Endothelial cell of umbilical vein (primary cell): ENCODE data around the gene AKAIN1. TPM values are rescaled to one million over a fixed set of nuclear protein-coding genes. Genes with fewer than 3 reads are reported as not detected.

Experiments used
- BruUV-seq: library from RNA; stranded (reverse); fragments of 400-500 nt; replicated peaks from 2 replicates; lab custom pipeline; 2021; lab: Mats Ljungman, UMichigan
- CTCF ChIA-PET: fragments of 300-600, 350-600 bp; sonication (Branson Sonifier 250); formaldehyde crosslinking; loops from one replicate; lab custom pipeline; 2021; ENCODE audit warnings: antibody characterized with exemption, inconsistent platforms; lab: Charles Lee
- POLR2A ChIA-PET: fragments of 300-600, 350-600 bp; sonication (Branson Sonifier 250); formaldehyde crosslinking; loops from one replicate; lab custom pipeline; 2021; ENCODE audit warnings: antibody characterized with exemption, inconsistent platforms; lab: Charles Lee
- DNase-seq: peaks from one replicate; pipeline ENCODE4 v3.0.0-alpha.2; 2011; ENCODE audit warnings: low read depth, low spot score
- FAIRE-seq: peaks from 2 replicates; lab custom pipeline; 2011; peaks lifted over from hg19 to GRCh38; lab: Jason Lieb, UNC
- H2AFZ ChIP-seq: 2 replicates; pipeline ENCODE4 v1.6.0; 2012; ENCODE audit warnings: low read depth, low read length, control low read depth, inconsistent platforms
- H3K27ac ChIP-seq: 2 replicates; pipeline ENCODE4 v1.5.1; 2011; ENCODE audit warnings: low read depth, mild to moderate bottlenecking, control low read depth, low read length, moderate library complexity; ENCODE audit not compliant: insufficient read depth
- H3K27me3 ChIP-seq, 2 experiments: 2 replicates each; pipeline versions ENCODE4 v1.6.0 to v1.6.1; 2011; ENCODE audit warnings: low read length in 2 of 2, mixed read lengths in 1 of 2; ENCODE audit not compliant: control insufficient read depth in 2 of 2, insufficient read depth in 2 of 2
- H3K36me3 ChIP-seq, 2 experiments: 2 replicates in 1 of 2; 3 replicates in 1 of 2; pipeline ENCODE4 v1.5.1; 2011; ENCODE audit warnings: low read length in 2 of 2, mild to moderate bottlenecking in 1 of 2, moderate library complexity in 1 of 2; ENCODE audit not compliant: control insufficient read depth in 2 of 2, insufficient read depth in 2 of 2; ENCODE audit errors: extremely low read depth in 1 of 2
- H3K4me1 ChIP-seq: 3 replicates; pipeline ENCODE4 v1.5.1; 2011; ENCODE audit warnings: mild to moderate bottlenecking, low read length; ENCODE audit not compliant: control insufficient read depth, insufficient read depth; ENCODE audit errors: extremely low read depth
- H3K4me2 ChIP-seq: 2 replicates; pipeline ENCODE4 v1.6.1; 2011; ENCODE audit warnings: low read length, control low read depth, mixed read lengths; ENCODE audit not compliant: insufficient read depth
- H3K4me3 ChIP-seq, 3 experiments: fragments of 200-600 bp in 1 of 3; sonication (generic), shearing (Covaris generic) in 1 of 3; replicated peaks in 1 of 3; 2 replicates each; pipeline ENCODE4 v1.5.1; 2011 to 2016; ENCODE audit warnings: control low read depth in 3 of 3, low read length in 3 of 3, mild to moderate bottlenecking in 2 of 3, inconsistent platforms in 1 of 3, low read depth in 1 of 3, moderate library complexity in 1 of 3; ENCODE audit not compliant: insufficient read depth in 1 of 3
- H3K79me2 ChIP-seq: 2 replicates; pipeline ENCODE4 v1.6.0; 2012; ENCODE audit warnings: low read length, inconsistent platforms; ENCODE audit not compliant: control insufficient read depth, insufficient read depth
- H3K9ac ChIP-seq: replicated peaks from 2 replicates; pipeline ENCODE3; 2011; ENCODE audit warnings: low read length, control low read depth; ENCODE audit not compliant: insufficient read depth; ENCODE audit errors: extremely low read depth
- H3K9me1 ChIP-seq: replicated peaks from 3 replicates; pipeline ENCODE4 v1.6.0; 2011; ENCODE audit warnings: mild to moderate bottlenecking, low read length; ENCODE audit not compliant: control insufficient read depth, insufficient read depth; ENCODE audit errors: extremely low read depth
- H3K9me3 ChIP-seq: replicated peaks from 2 replicates; pipeline ENCODE4 v1.5.1; 2012; ENCODE audit warnings: low read length, inconsistent platforms; ENCODE audit not compliant: control insufficient read depth, insufficient read depth
- H4K20me1 ChIP-seq: replicated peaks from 2 replicates; pipeline ENCODE3; 2011; ENCODE audit warnings: mild to moderate bottlenecking, low read length; ENCODE audit not compliant: control insufficient read depth, insufficient read depth; ENCODE audit errors: extremely low read depth
- EZH2 ChIP-seq: IDR thresholded peaks from 2 replicates; pipeline ENCODE4 v1.6.1; 2012; ENCODE audit warnings: borderline replicate concordance, low read depth, mild to moderate bottlenecking, moderate library complexity, low read length, inconsistent platforms; ENCODE audit not compliant: severe bottlenecking
- FOS ChIP-seq: IDR thresholded peaks from 2 replicates; pipeline ENCODE4 v1.6.1; 2011; ENCODE audit warnings: mild to moderate bottlenecking, low read length, moderate library complexity, borderline replicate concordance; ENCODE audit not compliant: insufficient read depth
- GATA2 ChIP-seq: IDR thresholded peaks from 2 replicates; pipeline ENCODE4 v1.7.0; 2011; ENCODE audit warnings: low read depth, mild to moderate bottlenecking, moderate library complexity, mixed read lengths, low read length; ENCODE audit not compliant: insufficient read length, insufficient read depth
- JUN ChIP-seq: IDR thresholded peaks from 2 replicates; pipeline ENCODE4 v1.6.1; 2011; ENCODE audit warnings: borderline replicate concordance, low read depth; ENCODE audit not compliant: insufficient read length, insufficient read depth
- MYC ChIP-seq: IDR thresholded peaks from one replicate; pipeline ENCODE4 v1.6.1; 2011; ENCODE audit warnings: mild to moderate bottlenecking, low read depth, low read length
- POLR2A ChIP-seq: IDR thresholded peaks from 2 replicates; pipeline ENCODE4 v1.6.1; 2012; ENCODE audit warnings: low read depth, mild to moderate bottlenecking, control low read depth, low read length
- POLR2AphosphoS5 ChIP-seq: IDR thresholded peaks from 2 replicates; pipeline ENCODE4 v1.6.1; 2012; ENCODE audit warnings: low read depth, mild to moderate bottlenecking, control low read depth, low read length, moderate library complexity; ENCODE audit not compliant: insufficient read depth
- dilution Hi-C: fragments of 300-500 bp; cut with MboI; formaldehyde crosslinking; loops from one replicate; pipeline ENCODE4 v1.15.0; 2019; ENCODE audit warnings: low sequenced_read_pairs; ENCODE audit not compliant: extremely low pct_ligation_motif_present
- intact Hi-C: fragments of 100-400 bp; cut with micrococcal nuclease; formaldehyde crosslinking; loops from one replicate; pipeline ENCODE4 v1.10.0; 2022
- polyA plus RNA-seq, 4 experiments: library from polyadenylated mRNA; depleted of rRNA in 3 of 4; stranded (reverse) in 3 of 4; unstranded in 1 of 4; fragments of >200 nt; gene quantifications; 2 replicates each; pipeline versions ENCODE4 v1.2.1 to v1.2.3, GENCODE V29; 2011 to 2012; ENCODE audit warnings: missing spikeins in 1 of 4
- total RNA-seq: library from RNA; stranded (reverse); gene quantifications from 2 replicates; pipeline ENCODE4 v1.2.3, GENCODE V29; 2021
- TF ChIP-seq, protein P1 (sequence below): IDR thresholded peaks from 2 replicates; pipeline ENCODE4 v1.6.1; 2011; ENCODE audit not compliant: insufficient read depth, insufficient read length
- TF ChIP-seq, protein P2 (sequence below), 2 donors: IDR thresholded peaks; 1 replicate in 1 of 2; 2 replicates in 1 of 2; pipeline ENCODE4 v1.5.1; 2011; ENCODE audit warnings: low read length in 2 of 2, mild to moderate bottlenecking in 2 of 2, moderate library complexity in 2 of 2, control low read depth in 1 of 2, inconsistent platforms in 1 of 2, low read depth in 1 of 2; ENCODE audit not compliant: insufficient read depth in 1 of 2; ENCODE audit errors: extremely low read depth in 1 of 2

The AKAIN1 gene
- total and polyA plus RNA-seq, 2 donors (not counting 3 experiments of a cell fraction or from before 2014, with no cell fraction given), result not detected

DNA sequence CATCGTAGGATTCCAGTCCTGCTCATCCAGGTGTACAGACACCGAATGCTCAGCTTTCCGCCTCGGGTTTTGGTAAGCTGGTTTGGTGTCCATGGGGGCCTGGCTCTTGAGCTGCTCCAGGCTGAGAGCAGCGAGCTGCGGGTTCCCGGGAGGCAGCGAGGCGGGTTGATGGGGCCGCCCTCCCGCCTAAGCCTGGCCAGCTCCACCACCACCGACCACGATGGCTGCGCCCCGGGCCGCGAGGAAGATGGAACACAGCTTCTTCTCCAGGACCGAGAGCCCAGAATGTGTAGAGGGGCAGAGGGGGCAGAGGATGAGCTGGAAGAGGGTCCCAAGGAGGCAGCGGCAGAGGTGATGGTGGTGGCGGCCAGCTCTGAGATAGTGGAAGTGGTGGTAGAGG is 64.1 kb downstream of the AKAIN1 start:
- H3K4me2 ChIP-seq, result no peak overlapping the region
- no peak overlapping the region for H3K4me3 ChIP-seq
- H3K9me3 ChIP-seq, result no peaks in the 10 kb centered on the region
- ChIA-PET CTCF (no interaction called here), POLR2A (no interaction called here)
- no TSS peak for BruUV-seq
- no peaks in the 10 kb centered on the region for H3K79me2 ChIP-seq
- intact Hi-C loops (no loop called here), dilution Hi-C loops (no loop called here)
- no peak overlapping the region for H2AFZ ChIP-seq
- no peaks in the 10 kb centered on the region for H3K36me3 ChIP-seq
- DNase-seq (no peak), FAIRE-seq (no peak)
- H4K20me1 ChIP-seq, result no peaks in the 10 kb centered on the region
- no peak overlapping the region for H3K27ac ChIP-seq
- no peak overlapping the region for H3K9ac ChIP-seq
- no peak for TF ChIP-seq JUN
- TF ChIP-seq MYC, result no peak
- TF ChIP-seq, protein P1, sequence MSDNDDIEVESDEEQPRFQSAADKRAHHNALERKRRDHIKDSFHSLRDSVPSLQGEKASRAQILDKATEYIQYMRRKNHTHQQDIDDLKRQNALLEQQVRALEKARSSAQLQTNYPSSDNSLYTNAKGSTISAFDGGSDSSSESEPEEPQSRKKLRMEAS, result no peak
- TF ChIP-seq, protein P2, sequence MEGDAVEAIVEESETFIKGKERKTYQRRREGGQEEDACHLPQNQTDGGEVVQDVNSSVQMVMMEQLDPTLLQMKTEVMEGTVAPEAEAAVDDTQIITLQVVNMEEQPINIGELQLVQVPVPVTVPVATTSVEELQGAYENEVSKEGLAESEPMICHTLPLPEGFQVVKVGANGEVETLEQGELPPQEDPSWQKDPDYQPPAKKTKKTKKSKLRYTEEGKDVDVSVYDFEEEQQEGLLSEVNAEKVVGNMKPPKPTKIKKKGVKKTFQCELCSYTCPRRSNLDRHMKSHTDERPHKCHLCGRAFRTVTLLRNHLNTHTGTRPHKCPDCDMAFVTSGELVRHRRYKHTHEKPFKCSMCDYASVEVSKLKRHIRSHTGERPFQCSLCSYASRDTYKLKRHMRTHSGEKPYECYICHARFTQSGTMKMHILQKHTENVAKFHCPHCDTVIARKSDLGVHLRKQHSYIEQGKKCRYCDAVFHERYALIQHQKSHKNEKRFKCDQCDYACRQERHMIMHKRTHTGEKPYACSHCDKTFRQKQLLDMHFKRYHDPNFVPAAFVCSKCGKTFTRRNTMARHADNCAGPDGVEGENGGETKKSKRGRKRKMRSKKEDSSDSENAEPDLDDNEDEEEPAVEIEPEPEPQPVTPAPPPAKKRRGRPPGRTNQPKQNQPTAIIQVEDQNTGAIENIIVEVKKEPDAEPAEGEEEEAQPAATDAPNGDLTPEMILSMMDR (IDR thresholded peaks at IDR 0.05; ENCODE audit: extremely low read depth in 1 of 2, insufficient read depth in 1 of 2, low read depth in 1 of 2, low read length in 2 of 2), result no peak
- TF ChIP-seq GATA2, result no peak
- TF ChIP-seq EZH2, result no peak
- TF ChIP-seq POLR2AphosphoS5, result no peak
- no peak for TF ChIP-seq POLR2A
- no peak for TF ChIP-seq FOS
- no peaks in the 10 kb centered on the region for H3K4me1 ChIP-seq
- H3K9me1 ChIP-seq, result no peaks in the 10 kb centered on the region
- no peaks in the 10 kb centered on the region for H3K27me3 ChIP-seq
